Astrocyte of the cerebellum (primary cell): ENCODE measurements around the gene TMEM132D.

ENCODE experiments used
- DNase-seq: peaks from one replicate; pipeline ENCODE4 v3.0.0-alpha.2; 2011; ENCODE audit warnings: low read depth
- H3K4me3 ChIP-seq: 2 replicates; pipeline ENCODE4 v1.5.1; 2011; ENCODE audit warnings: mild to moderate bottlenecking, low read depth, low read length, moderate library complexity
- CTCF ChIP-seq: IDR thresholded peaks from 2 replicates; pipeline ENCODE4 v1.5.1; 2012; ENCODE audit warnings: low read length, low read depth, moderate library complexity, mild to moderate bottlenecking; ENCODE audit errors: missing control alignments
- in situ Hi-C: cut with HindIII; loops from 2 replicates; pipeline ENCODE4 v1.10.0; 2017; ENCODE audit warnings: low sequenced_read_pairs

The TMEM132D gene

GRCh38 chr12:129083121-129083840 is 820.5 kb downstream of the TMEM132D start:
- in situ Hi-C loops = no loop called here
- no peak overlapping the region for H3K4me3 ChIP-seq
- no peak for DNase-seq
- TF ChIP-seq CTCF = no peak

GRCh38 chr12:129082441-129082840 is 821.4 kb downstream of the TMEM132D start:
- no peak for DNase-seq
- no peak for TF ChIP-seq CTCF
- in situ Hi-C loops = no loop called here
- no peak overlapping the region for H3K4me3 ChIP-seq

GRCh38 chr12:129081755-129082250 is 822.0 kb downstream of the TMEM132D start:
- no peak for DNase-seq
- no peak overlapping the region for H3K4me3 ChIP-seq
- no peak for TF ChIP-seq CTCF
- in situ Hi-C loops = no loop called here

GRCh38 chr12:129080821-129081220 is 823.0 kb downstream of the TMEM132D start:
- no peak for DNase-seq
- no peak for TF ChIP-seq CTCF
- in situ Hi-C loops = no loop called here
- no peak overlapping the region for H3K4me3 ChIP-seq

GRCh38 chr12:129080391-129080790 is 823.4 kb downstream of the TMEM132D start:
- H3K4me3 ChIP-seq = no peak overlapping the region
- TF ChIP-seq CTCF = no peak
- in situ Hi-C loops = no loop called here
- DNase-seq = no peak

GRCh38 chr12:129079719-129080118 is 824.1 kb downstream of the TMEM132D start:
- no peak overlapping the region for H3K4me3 ChIP-seq
- TF ChIP-seq CTCF = no peak
- no peak for DNase-seq
- in situ Hi-C loops = loop anchor here (5.0 kb wide), 1 partner anchor 82 kb away; no protein-coding TSS in a partner anchor
